HG03108 (cell line): ENCODE measurements around the gene FCHO1.

Experiments used
- ATAC-seq: cut with Tn5 transposase; IDR thresholded peaks from one replicate; pipeline ENCODE4 v1.9.1; 2021; ENCODE audit warnings: moderate library complexity; ENCODE audit not compliant: unreplicated experiment

FCHO1 gene

DNA sequence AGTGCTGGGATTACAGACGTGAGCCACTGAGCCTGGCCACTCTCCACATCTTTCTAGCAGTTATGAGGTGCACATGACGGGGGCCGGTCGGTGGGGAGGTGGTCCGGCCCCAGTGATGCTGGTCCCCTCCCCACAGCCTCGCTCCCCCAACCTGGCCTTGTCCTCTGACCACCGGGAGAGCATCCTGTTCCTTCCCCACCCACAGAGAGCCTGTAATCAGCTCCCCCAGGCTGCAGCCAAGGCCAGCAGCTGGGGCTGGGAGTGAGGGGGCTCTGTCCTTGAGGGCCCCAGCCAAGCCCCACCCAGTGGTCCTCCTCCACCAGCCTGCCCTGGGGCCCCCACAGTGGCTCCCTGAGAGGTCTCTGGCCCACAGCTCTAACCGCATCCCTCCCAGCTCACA, 73.1 kb downstream of the FCHO1 start:
- no peak for ATAC-seq

GRCh38 chr19:17826508-17827056, 75.3 kb downstream of the FCHO1 start:
- ATAC-seq = no peak

GRCh38 chr19:17829855-17830566, 78.7 kb downstream of the FCHO1 start:
- no peak for ATAC-seq

GRCh38 chr19:17830567-17831418, 79.5 kb downstream of the FCHO1 start:
- no peak for ATAC-seq

DNA sequence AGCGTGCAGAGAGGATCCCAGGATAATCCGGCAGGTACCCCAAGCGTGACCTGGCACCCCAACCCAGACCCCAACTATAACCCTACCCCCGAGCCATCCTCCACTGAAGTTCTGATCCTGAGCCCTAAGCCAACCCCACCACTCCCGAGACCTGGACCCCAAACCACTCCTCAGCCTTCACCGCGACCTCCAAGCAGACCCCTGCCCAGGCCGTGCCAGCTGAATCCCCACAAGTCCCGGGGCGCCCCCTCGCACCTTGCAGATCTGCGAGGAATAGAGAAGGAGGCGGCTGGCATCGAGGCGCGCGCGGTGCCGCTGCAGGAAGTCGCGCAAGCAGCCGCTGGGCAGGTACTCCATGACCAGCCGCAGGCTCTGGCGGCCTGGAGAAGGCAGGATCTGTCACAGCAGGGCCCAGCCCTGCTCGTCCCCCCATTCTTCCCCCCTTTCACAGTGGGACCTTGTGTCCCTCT, 80.2 kb downstream of the FCHO1 start:
- ATAC-seq = no peak

DNA sequence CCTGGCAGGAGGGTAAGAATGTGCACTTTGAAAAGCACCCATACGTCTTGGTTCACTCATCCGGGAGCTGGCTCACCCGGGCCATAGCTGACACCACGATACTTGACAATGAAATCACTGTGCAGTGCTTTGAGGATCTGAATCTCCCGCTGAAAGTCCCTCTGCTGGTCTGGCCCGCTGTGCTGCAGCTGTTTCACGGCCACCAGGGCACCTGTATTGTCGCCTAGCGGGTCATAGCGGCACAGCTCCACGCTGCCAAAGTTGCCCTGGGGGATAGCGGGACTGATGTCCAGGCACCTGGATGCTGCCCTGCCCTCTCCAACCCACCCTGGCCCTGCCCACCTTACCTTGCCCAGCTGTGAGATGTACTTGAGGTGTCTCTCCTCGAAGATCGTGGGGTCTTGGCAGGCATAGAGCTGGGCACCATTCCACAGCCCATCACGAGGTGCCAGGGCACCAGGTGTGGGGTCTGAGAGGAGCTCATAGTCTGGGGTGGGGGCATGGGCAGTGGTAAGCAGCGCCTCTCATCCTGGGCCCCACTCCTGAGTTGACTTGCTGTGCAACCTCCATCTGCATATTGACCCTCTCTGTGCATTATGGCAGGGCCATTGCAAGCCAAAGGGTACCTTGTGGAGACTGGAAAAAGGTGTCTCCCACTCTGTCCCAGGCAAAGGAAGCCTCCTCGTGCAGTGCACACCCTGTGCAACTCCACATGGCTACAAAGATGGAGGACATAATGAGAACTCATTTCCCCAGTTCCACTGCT, 81.3 kb downstream of the FCHO1 start:
- no peak for ATAC-seq

GRCh38 chr19:17834350-17835181, 83.3 kb downstream of the FCHO1 start:
- no peak for ATAC-seq

DNA sequence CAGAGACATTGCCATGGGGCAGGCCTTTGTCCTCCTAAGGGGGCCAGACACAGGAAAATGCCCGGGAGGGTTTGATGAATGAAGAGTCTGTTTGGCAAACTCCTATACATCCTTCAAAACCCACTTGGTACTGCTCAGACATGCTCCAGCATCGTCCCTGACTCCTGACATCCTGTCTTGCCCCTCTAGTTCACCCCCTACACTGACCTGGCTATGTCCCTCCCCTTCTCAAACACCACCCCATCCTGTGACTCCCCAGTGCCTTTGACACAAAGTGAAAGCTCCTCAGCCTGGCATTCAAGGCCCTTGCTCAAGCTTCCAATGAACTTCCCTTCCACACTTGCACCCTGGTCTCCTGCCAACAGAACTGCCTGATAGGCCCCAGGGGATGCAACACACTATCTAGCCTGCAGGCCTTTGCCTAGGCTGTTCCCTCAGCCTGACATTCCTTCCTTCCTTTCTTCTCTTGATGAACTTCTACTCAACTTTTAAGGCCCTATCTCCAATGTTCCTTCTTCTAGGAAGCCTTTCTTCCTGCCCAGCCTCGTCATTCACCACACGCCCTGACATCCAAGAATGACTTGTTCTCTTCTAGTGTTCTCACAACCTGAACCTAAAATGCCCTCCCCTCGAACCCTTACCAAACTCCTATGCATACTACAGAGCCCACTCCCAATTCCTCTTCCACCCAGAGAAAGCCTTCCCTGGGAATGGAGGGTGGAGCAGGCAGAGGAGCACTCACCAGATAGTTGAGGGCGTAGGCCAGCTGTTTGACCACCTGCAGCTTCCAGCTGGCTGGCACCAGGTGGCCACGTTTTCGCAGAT, 84.1 kb downstream of the FCHO1 start:
- no peak for ATAC-seq

- ATAC-seq = no peak
Measured at GRCh38 chr19:17836530-17836929, 85.3 kb downstream of the FCHO1 start.

DNA sequence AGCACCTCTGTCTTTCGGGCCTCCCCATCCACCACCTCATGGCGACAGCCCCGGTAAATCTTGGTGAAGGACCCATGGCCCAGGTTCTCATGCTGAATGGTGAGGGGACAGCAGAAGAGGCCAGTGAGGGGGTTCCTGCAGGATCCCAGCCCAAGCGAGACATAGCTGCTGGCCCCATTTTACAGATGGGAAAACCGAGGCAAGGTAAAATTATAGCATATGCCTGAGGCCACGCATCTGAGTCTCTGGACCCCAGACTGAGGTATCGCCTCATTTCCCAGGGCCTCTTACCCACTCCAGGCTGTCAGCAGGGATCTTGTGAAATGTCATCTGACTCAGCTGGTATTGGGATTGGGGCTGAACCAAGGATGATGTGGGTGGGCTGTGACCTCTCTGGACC, 86.7 kb downstream of the FCHO1 start:
- ATAC-seq = no peak
